H9 (cell line): ENCODE results near the gene AQP12A. TPM values are rescaled to one million over a fixed set of nuclear protein-coding genes. Genes with fewer than 3 reads are reported as not detected.

ENCODE experiments used
- DNase-seq: peaks from one replicate; pipeline ENCODE4 v3.0.0-alpha.2; 2017
- H2AFZ ChIP-seq: one replicate; pipeline ENCODE4 v1.6.1; 2013; ENCODE audit warnings: mild to moderate bottlenecking, low read length, control low read depth, moderate library complexity
- H2AK5ac ChIP-seq: 2 replicates; pipeline ENCODE4 v1.6.1; 2013; ENCODE audit warnings: low read length, control low read depth, mixed read lengths; ENCODE audit not compliant: insufficient read length
- H2BK120ac ChIP-seq: one replicate; pipeline ENCODE4 v1.6.1; 2013; ENCODE audit warnings: low read depth, mild to moderate bottlenecking, low read length, control low read depth, inconsistent platforms; ENCODE audit not compliant: poor library complexity, severe bottlenecking
- H2BK12ac ChIP-seq: 2 replicates; pipeline ENCODE4 v1.6.1; 2013; ENCODE audit warnings: low read length, control low read depth, mixed read lengths, low read depth; ENCODE audit not compliant: insufficient read length
- H2BK15ac ChIP-seq: 2 replicates; pipeline ENCODE4 v1.6.1; 2013; ENCODE audit warnings: low read depth, low read length, control low read depth
- H2BK20ac ChIP-seq: one replicate; pipeline ENCODE4 v1.6.1; 2013; ENCODE audit warnings: low read depth, mild to moderate bottlenecking, low read length, control low read depth, inconsistent platforms; ENCODE audit not compliant: poor library complexity, severe bottlenecking
- H2BK5ac ChIP-seq: 2 replicates; pipeline ENCODE4 v1.6.1; 2013; ENCODE audit warnings: low read length, control low read depth, mixed read lengths; ENCODE audit not compliant: insufficient read length
- H3K14ac ChIP-seq: 2 replicates; pipeline ENCODE4 v1.6.1; 2013; ENCODE audit warnings: low read length, control low read depth; ENCODE audit not compliant: insufficient read depth
- H3K18ac ChIP-seq: 2 replicates; pipeline ENCODE4 v1.6.1; 2013; ENCODE audit warnings: low read depth, mild to moderate bottlenecking, mixed read lengths, low read length, control low read depth; ENCODE audit not compliant: insufficient read length
- H3K23ac ChIP-seq: 2 replicates; pipeline ENCODE4 v1.6.1; 2013; ENCODE audit warnings: low read length, control low read depth, mixed read lengths, low read depth; ENCODE audit not compliant: insufficient read length
- H3K23me2 ChIP-seq: 2 replicates; pipeline ENCODE4 v1.6.1; 2013; ENCODE audit warnings: low read depth, mild to moderate bottlenecking, mixed read lengths, low read length, control low read depth; ENCODE audit not compliant: insufficient read length, poor library complexity, severe bottlenecking
- H3K27ac ChIP-seq: 2 replicates; pipeline ENCODE4 v1.5.1; 2013; ENCODE audit warnings: low read length, control low read depth, mixed read lengths, low read depth; ENCODE audit not compliant: insufficient read length
- H3K27me3 ChIP-seq: 2 replicates; pipeline ENCODE4 v1.6.1; 2013; ENCODE audit warnings: low read length, control low read depth, inconsistent platforms; ENCODE audit not compliant: insufficient read depth
- H3K4ac ChIP-seq: 2 replicates; pipeline ENCODE4 v1.6.1; 2013; ENCODE audit warnings: low read depth, mild to moderate bottlenecking, control low read depth, inconsistent platforms, low read length, moderate library complexity
- H3K4me1 ChIP-seq: 2 replicates; pipeline ENCODE4 v1.6.1; 2013; ENCODE audit warnings: low read length, control low read depth, inconsistent platforms; ENCODE audit not compliant: insufficient read depth
- H3K4me2 ChIP-seq: 2 replicates; pipeline ENCODE4 v1.6.1; 2013; ENCODE audit warnings: low read length, control low read depth, mixed read lengths; ENCODE audit not compliant: insufficient read length, insufficient read depth
- H3K56ac ChIP-seq: 2 replicates; pipeline ENCODE4 v1.6.1; 2013; ENCODE audit warnings: low read depth, mild to moderate bottlenecking, mixed read lengths, low read length, control low read depth; ENCODE audit not compliant: insufficient read length
- H3K79me1 ChIP-seq: 2 replicates; pipeline ENCODE4 v1.6.1; 2013; ENCODE audit warnings: low read depth, mild to moderate bottlenecking, moderate library complexity, low read length, control low read depth, inconsistent platforms; ENCODE audit not compliant: insufficient read depth, poor library complexity, severe bottlenecking
- H3K79me2 ChIP-seq: 2 replicates; pipeline ENCODE4 v1.6.1; 2013; ENCODE audit warnings: low read length, control low read depth, inconsistent platforms; ENCODE audit not compliant: insufficient read depth
- H3K9ac ChIP-seq: 2 replicates; pipeline ENCODE4 v1.6.1; 2013; ENCODE audit warnings: low read length, control low read depth, mixed read lengths; ENCODE audit not compliant: insufficient read length; ENCODE audit errors: extremely low read depth
- H3K9me3 ChIP-seq: one replicate; pipeline ENCODE4 v1.6.1; 2013; ENCODE audit warnings: low read depth, low read length, inconsistent platforms; ENCODE audit not compliant: control insufficient read depth
- H3T11ph ChIP-seq: one replicate; pipeline ENCODE4 v1.6.1; 2013; ENCODE audit warnings: mild to moderate bottlenecking, low read length, control low read depth, inconsistent platforms
- H4K20me1 ChIP-seq: one replicate; pipeline ENCODE4 v1.6.1; 2013; ENCODE audit not compliant: control insufficient read depth, insufficient read length, insufficient read depth
- H4K5ac ChIP-seq: 2 replicates; pipeline ENCODE4 v1.6.1; 2013; ENCODE audit warnings: low read depth, mild to moderate bottlenecking, mixed read lengths, low read length, control low read depth; ENCODE audit not compliant: insufficient read length
- H4K8ac ChIP-seq: replicated peaks from 2 replicates; pipeline ENCODE4 v1.6.1; 2013; ENCODE audit warnings: low read length, control low read depth, mixed read lengths, low read depth; ENCODE audit not compliant: insufficient read length
- H4K91ac ChIP-seq: 2 replicates; pipeline ENCODE4 v1.6.1; 2013; ENCODE audit warnings: low read depth, mild to moderate bottlenecking, moderate library complexity, mixed read lengths, low read length, control low read depth; ENCODE audit not compliant: insufficient read length
- H3K27ac Mint-ChIP-seq, 3 experiments: 2 replicates in 2 of 3; 3 replicates in 1 of 3; pipeline ENCODE4 v1.8.0; 2020 to 2021; ENCODE audit warnings: mixed read lengths in 3 of 3, mild to moderate bottlenecking in 1 of 3, moderate library complexity in 1 of 3
- H3K27me3 Mint-ChIP-seq: 2 replicates; pipeline ENCODE4 v1.8.0; 2021; ENCODE audit warnings: low read depth, mild to moderate bottlenecking, moderate library complexity, mixed read lengths
- H3K36me3 Mint-ChIP-seq, 3 experiments: 2 replicates in 2 of 3; 3 replicates in 1 of 3; pipeline ENCODE4 v1.8.0; 2020 to 2021; ENCODE audit warnings: low read depth in 3 of 3, mixed read lengths in 3 of 3; ENCODE audit not compliant: insufficient read depth in 1 of 3
- H3K4me1 Mint-ChIP-seq, 2 experiments: 2 replicates each; pipeline ENCODE4 v1.8.0; 2020; ENCODE audit warnings: mixed read lengths in 2 of 2
- H3K4me3 Mint-ChIP-seq, 2 experiments: 2 replicates in 1 of 2; 3 replicates in 1 of 2; pipeline ENCODE4 v1.8.0; 2020 to 2021; ENCODE audit warnings: mild to moderate bottlenecking in 2 of 2, mixed read lengths in 2 of 2, moderate library complexity in 1 of 2
- H3K9me3 Mint-ChIP-seq, 2 experiments: 2 replicates in 1 of 2; 3 replicates in 1 of 2; pipeline ENCODE4 v1.8.0; 2020; ENCODE audit warnings: mild to moderate bottlenecking in 2 of 2, mixed read lengths in 2 of 2, moderate library complexity in 1 of 2
- CTCF ChIP-seq: fragments of 200-600 bp; sonication (generic); conservative IDR thresholded peaks from 3 replicates; pipeline ENCODE4 v1.8.0; 2021; ENCODE audit warnings: antibody characterized with exemption, mild to moderate bottlenecking
- WGBS: extraction: QIAGEN DNeasy Blood & Tissue Kit; methylation state at CpG from one replicate; pipeline ENCODE4 v1.1.7; 2013; ENCODE audit warnings: missing lambda C conversion rate, low lambda C conversion rate, mixed read lengths; ENCODE audit not compliant: insufficient read length; ENCODE audit errors: extremely low coverage; 5-methylcytosine and 5-hydroxymethylcytosine counted together
- total RNA-seq: library from RNA; stranded (reverse); gene quantifications from 2 replicates; pipeline ENCODE4 v1.2.1, GENCODE V29; 2021

Gene AQP12A
- total RNA-seq, 1 experiment from 2014 or later = not detected

- Histone ChIP-seq H3K14ac (no peak overlapping the region), H3K9me3 (no peaks in the 10 kb centered on the region), H4K91ac (no peak overlapping the region), H2BK15ac (no peak overlapping the region), H3K23ac (no peak overlapping the region), H3K9ac (no peak overlapping the region), H3K79me2 (no peaks in the 10 kb centered on the region), H3K23me2 (no peaks in the 10 kb centered on the region), H4K8ac (no peak overlapping the region), H3T11ph (no peak overlapping the region), H2BK120ac (no peak overlapping the region), H2BK12ac (no peak overlapping the region), H4K20me1 (no peaks in the 10 kb centered on the region), H3K4me2 (no peak overlapping the region), H3K56ac (no peak overlapping the region), H2BK5ac (no peak overlapping the region), H3K79me1 (no peaks in the 10 kb centered on the region), H3K27ac (no peak overlapping the region), H2BK20ac (no peak overlapping the region), H2AK5ac (no peak overlapping the region), H3K27me3 (no peaks in the 10 kb centered on the region), H3K4ac (no peak overlapping the region), H3K4me1 (no peaks in the 10 kb centered on the region), H2AFZ (no peak overlapping the region), H3K18ac (no peak overlapping the region), H4K5ac (no peak overlapping the region)
- H3K9me3 Mint-ChIP-seq = no peaks in the 10 kb centered on the region
- H3K27me3 Mint-ChIP-seq = peaks cover 8% of the 10 kb centered on the region
- peaks cover 0 to 5% of the 10 kb centered on the region in 2 experiments; a peak in 3 of 4 replicates for H3K4me1 Mint-ChIP-seq
- no peak for TF ChIP-seq CTCF
- H3K4me3 Mint-ChIP-seq = no peak overlapping the region
- no peaks in the 10 kb centered on the region for H3K36me3 Mint-ChIP-seq
- H3K27ac Mint-ChIP-seq = no peak overlapping the region; a peak in 1 of 7 replicates
- WGBS = no CpG with 5 or more reads among the region's 9 CpGs
- DNase-seq = no peak
Measured at GRCh38 chr2:240702640-240703011, 11.0 kb downstream of the AQP12A start.
